ENCODE results near the gene SIK1.
"Not testable (repeated sequence)": the region's sequence is repeated elsewhere in the genome, so short reads cannot be mapped to it uniquely, and the experiment has no call there.

DNA sequence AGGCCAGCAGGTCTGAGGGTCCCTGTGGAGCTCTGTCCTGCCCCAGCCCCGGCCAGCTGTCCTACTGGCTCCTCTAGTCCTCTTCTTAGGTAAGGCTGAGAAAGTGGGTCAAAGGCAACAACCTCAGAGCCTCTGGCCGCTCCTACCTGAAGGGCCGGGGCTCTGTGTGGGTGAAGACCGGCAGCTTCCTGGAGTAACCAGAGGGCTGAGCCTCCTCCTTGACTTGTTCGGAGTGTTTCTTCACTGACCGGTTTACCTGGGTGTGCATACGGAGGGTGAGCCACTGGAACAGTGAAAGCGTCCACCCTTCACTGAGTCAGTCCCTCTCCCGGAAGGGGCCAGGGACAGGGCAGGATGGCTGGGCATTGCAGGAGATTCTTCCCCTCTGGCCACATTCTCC, 9.3 kb upstream of the SIK1 start:
- TF ChIP-seq, protein P1, sequence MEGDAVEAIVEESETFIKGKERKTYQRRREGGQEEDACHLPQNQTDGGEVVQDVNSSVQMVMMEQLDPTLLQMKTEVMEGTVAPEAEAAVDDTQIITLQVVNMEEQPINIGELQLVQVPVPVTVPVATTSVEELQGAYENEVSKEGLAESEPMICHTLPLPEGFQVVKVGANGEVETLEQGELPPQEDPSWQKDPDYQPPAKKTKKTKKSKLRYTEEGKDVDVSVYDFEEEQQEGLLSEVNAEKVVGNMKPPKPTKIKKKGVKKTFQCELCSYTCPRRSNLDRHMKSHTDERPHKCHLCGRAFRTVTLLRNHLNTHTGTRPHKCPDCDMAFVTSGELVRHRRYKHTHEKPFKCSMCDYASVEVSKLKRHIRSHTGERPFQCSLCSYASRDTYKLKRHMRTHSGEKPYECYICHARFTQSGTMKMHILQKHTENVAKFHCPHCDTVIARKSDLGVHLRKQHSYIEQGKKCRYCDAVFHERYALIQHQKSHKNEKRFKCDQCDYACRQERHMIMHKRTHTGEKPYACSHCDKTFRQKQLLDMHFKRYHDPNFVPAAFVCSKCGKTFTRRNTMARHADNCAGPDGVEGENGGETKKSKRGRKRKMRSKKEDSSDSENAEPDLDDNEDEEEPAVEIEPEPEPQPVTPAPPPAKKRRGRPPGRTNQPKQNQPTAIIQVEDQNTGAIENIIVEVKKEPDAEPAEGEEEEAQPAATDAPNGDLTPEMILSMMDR (IDR thresholded peaks at IDR 0.05; ENCODE audit: poor library complexity), result not testable (repeated sequence)
- not testable (repeated sequence) for TF ChIP-seq EZH2phosphoT487 (IDR thresholded peaks at IDR 0.05; ENCODE audit: low read depth, severe bottlenecking, unreplicated experiment)
